Sigmoid colon (tissue), 4 donors: ENCODE data around the gene TNPO3.

Source experiments
- POLR2A ChIP-seq, 2 donors: fragments of 450-650 bp; IDR thresholded peaks; one replicate each; pipeline ENCODE4 v1.6.1; 2016; ENCODE audit warnings: antibody characterized with exemption in 2 of 2, mild to moderate bottlenecking in 2 of 2, moderate library complexity in 2 of 2
- POLR2AphosphoS5 ChIP-seq, 4 donors: sonication (generic); formaldehyde crosslinking; IDR thresholded peaks; one replicate each; pipeline ENCODE4 v1.6.1; 2017; ENCODE audit warnings: antibody characterized with exemption in 4 of 4
- TF ChIP-seq, protein P1 (sequence below), 4 experiments: fragments of 450-650 bp in 3 of 4; fragments of 200-600 bp in 1 of 4; IDR thresholded peaks; one replicate each; pipeline ENCODE4 v1.5.1; 2016 to 2019; ENCODE audit warnings: antibody characterized with exemption in 4 of 4, mild to moderate bottlenecking in 3 of 4, moderate library complexity in 2 of 4

DNA sequence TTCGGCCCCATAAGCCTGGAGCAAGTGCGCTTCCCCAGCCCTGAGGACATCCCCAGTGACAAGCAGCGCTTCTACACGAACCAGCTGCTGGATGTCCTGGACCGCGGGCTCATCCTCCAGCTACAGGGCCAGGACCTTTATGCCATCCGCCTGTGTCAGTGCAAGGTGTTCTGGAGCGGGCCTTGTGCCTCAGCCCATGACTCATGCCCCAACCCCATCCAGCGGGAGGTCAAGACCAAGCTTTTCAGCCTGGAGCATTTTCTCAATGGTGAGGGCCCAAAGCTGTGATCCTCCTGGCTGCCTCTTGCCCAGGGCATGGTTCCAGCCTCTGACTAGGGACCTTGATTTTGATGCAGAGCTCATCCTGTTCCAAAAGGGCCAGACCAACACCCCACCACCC is 107.1 kb downstream of the TNPO3 start:
- TF ChIP-seq, protein P1, sequence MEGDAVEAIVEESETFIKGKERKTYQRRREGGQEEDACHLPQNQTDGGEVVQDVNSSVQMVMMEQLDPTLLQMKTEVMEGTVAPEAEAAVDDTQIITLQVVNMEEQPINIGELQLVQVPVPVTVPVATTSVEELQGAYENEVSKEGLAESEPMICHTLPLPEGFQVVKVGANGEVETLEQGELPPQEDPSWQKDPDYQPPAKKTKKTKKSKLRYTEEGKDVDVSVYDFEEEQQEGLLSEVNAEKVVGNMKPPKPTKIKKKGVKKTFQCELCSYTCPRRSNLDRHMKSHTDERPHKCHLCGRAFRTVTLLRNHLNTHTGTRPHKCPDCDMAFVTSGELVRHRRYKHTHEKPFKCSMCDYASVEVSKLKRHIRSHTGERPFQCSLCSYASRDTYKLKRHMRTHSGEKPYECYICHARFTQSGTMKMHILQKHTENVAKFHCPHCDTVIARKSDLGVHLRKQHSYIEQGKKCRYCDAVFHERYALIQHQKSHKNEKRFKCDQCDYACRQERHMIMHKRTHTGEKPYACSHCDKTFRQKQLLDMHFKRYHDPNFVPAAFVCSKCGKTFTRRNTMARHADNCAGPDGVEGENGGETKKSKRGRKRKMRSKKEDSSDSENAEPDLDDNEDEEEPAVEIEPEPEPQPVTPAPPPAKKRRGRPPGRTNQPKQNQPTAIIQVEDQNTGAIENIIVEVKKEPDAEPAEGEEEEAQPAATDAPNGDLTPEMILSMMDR (IDR thresholded peaks at IDR 0.05) = no peak
- TF ChIP-seq POLR2A (IDR thresholded peaks at IDR 0.05) = no peak
- no peak for TF ChIP-seq POLR2AphosphoS5 (IDR thresholded peaks at IDR 0.05)
